Loucy (cell line): ENCODE results near the gene PLAAT5.

Experiments used
- EZH2phosphoT487 ChIP-seq: fragments of 200-600 bp; IDR thresholded peaks from 2 replicates; pipeline ENCODE4 v1.6.1; 2018; ENCODE audit warnings: antibody characterized with exemption, mild to moderate bottlenecking, moderate library complexity, borderline replicate concordance
- TF ChIP-seq, protein P1 (sequence below): fragments of 200-600 bp; sonication (generic); conservative IDR thresholded peaks from 2 replicates; pipeline ENCODE4 v1.5.1; 2014; ENCODE audit warnings: mild to moderate bottlenecking, antibody characterized with exemption, low read length

DNA sequence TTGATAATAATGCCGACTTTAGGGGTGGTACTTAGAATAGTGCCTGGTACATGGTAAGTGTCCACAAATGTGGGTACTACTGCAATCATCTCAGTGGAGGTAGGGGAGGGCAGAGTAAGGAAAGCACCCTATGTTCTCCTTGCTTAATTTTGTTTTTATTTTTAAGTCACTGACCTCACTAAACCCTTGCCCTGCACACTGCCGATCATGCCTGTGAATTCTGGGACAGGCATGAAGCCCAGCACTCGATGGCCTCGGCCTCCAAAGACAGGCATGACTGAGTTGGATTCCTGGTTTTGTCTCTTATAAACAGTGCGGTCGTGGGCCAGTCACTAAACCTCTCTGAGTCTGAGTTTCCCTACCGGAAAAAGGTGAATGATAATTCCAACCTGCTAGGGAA lies 21.8 kb upstream of the PLAAT5 start:
- TF ChIP-seq, protein P1, sequence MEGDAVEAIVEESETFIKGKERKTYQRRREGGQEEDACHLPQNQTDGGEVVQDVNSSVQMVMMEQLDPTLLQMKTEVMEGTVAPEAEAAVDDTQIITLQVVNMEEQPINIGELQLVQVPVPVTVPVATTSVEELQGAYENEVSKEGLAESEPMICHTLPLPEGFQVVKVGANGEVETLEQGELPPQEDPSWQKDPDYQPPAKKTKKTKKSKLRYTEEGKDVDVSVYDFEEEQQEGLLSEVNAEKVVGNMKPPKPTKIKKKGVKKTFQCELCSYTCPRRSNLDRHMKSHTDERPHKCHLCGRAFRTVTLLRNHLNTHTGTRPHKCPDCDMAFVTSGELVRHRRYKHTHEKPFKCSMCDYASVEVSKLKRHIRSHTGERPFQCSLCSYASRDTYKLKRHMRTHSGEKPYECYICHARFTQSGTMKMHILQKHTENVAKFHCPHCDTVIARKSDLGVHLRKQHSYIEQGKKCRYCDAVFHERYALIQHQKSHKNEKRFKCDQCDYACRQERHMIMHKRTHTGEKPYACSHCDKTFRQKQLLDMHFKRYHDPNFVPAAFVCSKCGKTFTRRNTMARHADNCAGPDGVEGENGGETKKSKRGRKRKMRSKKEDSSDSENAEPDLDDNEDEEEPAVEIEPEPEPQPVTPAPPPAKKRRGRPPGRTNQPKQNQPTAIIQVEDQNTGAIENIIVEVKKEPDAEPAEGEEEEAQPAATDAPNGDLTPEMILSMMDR, result no peak
- TF ChIP-seq EZH2phosphoT487, result no peak
